IMR-90 (cell line): Measurements from ENCODE around the gene RADIL.

ENCODE experiments used
- BHLHE40 ChIP-seq: fragments of 150-350 bp; IDR thresholded peaks from 2 replicates; pipeline ENCODE4 v1.6.1; 2016; ENCODE audit warnings: mild to moderate bottlenecking, low read depth, low read length
- RCOR1 ChIP-seq: IDR thresholded peaks from 2 replicates; pipeline ENCODE4 v1.6.1; 2012; ENCODE audit warnings: mild to moderate bottlenecking, low read length, improper control_type of control experiment; ENCODE audit not compliant: insufficient replicate concordance
- TF ChIP-seq, protein P1 (sequence below): conservative IDR thresholded peaks from 2 replicates; pipeline ENCODE4 v1.5.1; 2012; ENCODE audit warnings: mild to moderate bottlenecking, low read depth, low read length, improper control_type of control experiment

DNA sequence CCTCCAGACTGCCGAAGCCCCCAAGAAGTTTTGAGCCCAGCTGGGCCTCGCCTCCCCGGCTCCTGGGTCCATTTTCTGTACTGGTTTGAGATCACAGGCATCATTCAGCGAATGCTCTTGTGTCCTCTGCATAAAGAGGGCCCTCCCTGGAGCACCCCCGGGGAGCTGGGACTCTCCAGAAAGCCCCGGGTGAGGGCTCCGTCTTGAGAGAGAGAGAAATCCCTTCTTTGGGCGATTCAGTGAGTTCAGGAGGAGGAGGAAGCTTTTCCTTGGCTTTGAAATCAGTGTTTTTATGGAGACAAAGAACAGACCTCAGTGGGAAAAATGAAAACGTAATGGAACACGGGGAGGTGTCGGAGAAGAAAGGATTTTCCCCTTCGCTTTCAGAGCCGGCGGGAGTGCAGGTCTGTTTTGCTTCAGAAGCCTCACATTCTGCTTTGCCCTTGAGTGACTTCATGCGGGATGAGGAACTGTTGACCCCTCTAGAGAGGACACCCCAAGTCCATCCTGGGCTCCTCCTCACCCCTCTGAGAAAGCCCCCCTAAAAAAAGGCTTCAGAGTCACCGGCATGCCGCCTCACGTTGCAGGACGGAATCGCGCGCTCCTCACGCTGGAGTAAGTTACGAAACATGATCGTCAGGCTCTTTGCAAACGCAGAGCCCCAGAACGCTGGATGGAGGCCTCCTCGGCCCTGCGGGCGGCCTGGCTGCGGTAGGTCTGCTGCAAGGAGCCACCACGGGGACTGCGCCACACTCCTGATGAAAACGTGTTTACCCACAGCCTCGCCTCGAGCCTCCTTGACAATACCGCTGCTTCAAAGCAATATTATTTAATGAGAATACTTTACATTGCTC, 116.6 kb downstream of the RADIL start:
- TF ChIP-seq, protein P1, sequence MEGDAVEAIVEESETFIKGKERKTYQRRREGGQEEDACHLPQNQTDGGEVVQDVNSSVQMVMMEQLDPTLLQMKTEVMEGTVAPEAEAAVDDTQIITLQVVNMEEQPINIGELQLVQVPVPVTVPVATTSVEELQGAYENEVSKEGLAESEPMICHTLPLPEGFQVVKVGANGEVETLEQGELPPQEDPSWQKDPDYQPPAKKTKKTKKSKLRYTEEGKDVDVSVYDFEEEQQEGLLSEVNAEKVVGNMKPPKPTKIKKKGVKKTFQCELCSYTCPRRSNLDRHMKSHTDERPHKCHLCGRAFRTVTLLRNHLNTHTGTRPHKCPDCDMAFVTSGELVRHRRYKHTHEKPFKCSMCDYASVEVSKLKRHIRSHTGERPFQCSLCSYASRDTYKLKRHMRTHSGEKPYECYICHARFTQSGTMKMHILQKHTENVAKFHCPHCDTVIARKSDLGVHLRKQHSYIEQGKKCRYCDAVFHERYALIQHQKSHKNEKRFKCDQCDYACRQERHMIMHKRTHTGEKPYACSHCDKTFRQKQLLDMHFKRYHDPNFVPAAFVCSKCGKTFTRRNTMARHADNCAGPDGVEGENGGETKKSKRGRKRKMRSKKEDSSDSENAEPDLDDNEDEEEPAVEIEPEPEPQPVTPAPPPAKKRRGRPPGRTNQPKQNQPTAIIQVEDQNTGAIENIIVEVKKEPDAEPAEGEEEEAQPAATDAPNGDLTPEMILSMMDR = no peak
- TF ChIP-seq RCOR1 = no peak
- no peak for TF ChIP-seq BHLHE40
